HG02759 (cell line): Measurements from ENCODE around the gene PTGDS.

ENCODE experiments used
- ATAC-seq: cut with Tn5 transposase; IDR thresholded peaks from one replicate; pipeline ENCODE4 v1.9.1; 2021; ENCODE audit warnings: mild to moderate bottlenecking, moderate library complexity; ENCODE audit not compliant: unreplicated experiment

PTGDS gene

GRCh38 chr9:136957461-136957860, 19.8 kb upstream of the PTGDS start:
- ATAC-seq, result no peak

GRCh38 chr9:136957901-136958300, 19.4 kb upstream of the PTGDS start:
- ATAC-seq, result no peak

GRCh38 chr9:136958473-136958872, 18.8 kb upstream of the PTGDS start:
- no peak for ATAC-seq

GRCh38 chr9:136958898-136959850, 18.1 kb upstream of the PTGDS start:
- no peak for ATAC-seq

- no peak for ATAC-seq
Measured at GRCh38 chr9:136960212-136960937, 16.9 kb upstream of the PTGDS start.

GRCh38 chr9:136960938-136961275, 16.4 kb upstream of the PTGDS start:
- no peak for ATAC-seq

GRCh38 chr9:136961279-136962065, 15.8 kb upstream of the PTGDS start:
- no peak for ATAC-seq

GRCh38 chr9:136962163-136962562, 15.1 kb upstream of the PTGDS start:
- no peak for ATAC-seq

GRCh38 chr9:136962701-136963248, 14.5 kb upstream of the PTGDS start:
- ATAC-seq, result no peak

- no peak for ATAC-seq
Measured at GRCh38 chr9:136963341-136963740, 14.0 kb upstream of the PTGDS start.

- no peak for ATAC-seq
Measured at GRCh38 chr9:136963751-136964150, 13.6 kb upstream of the PTGDS start.

- no peak for ATAC-seq
Measured at GRCh38 chr9:136964171-136964689, 13.1 kb upstream of the PTGDS start.

GRCh38 chr9:136964833-136965422, 12.4 kb upstream of the PTGDS start:
- no peak for ATAC-seq

- no peak for ATAC-seq
Measured at GRCh38 chr9:136965771-136966484, 11.4 kb upstream of the PTGDS start.

GRCh38 chr9:136968333-136969127, 8.8 kb upstream of the PTGDS start:
- ATAC-seq, result no peak

- no peak for ATAC-seq
Measured at GRCh38 chr9:136969150-136969549, 8.2 kb upstream of the PTGDS start.

GRCh38 chr9:136969774-136970173, 7.5 kb upstream of the PTGDS start:
- ATAC-seq, result no peak

GRCh38 chr9:136970361-136970760, 6.9 kb upstream of the PTGDS start:
- no peak for ATAC-seq

- no peak for ATAC-seq
Measured at GRCh38 chr9:136971746-136972145, 5.6 kb upstream of the PTGDS start.
